Measurements from ENCODE around the gene FSTL1.
"Not testable (repeated sequence)": the region's sequence is repeated elsewhere in the genome, so short reads cannot be mapped to it uniquely, and the experiment has no call there.

Gene FSTL1

GRCh38 chr3:120410541-120410940, 40.3 kb downstream of the FSTL1 start:
- DNase-seq = no peak

DNA sequence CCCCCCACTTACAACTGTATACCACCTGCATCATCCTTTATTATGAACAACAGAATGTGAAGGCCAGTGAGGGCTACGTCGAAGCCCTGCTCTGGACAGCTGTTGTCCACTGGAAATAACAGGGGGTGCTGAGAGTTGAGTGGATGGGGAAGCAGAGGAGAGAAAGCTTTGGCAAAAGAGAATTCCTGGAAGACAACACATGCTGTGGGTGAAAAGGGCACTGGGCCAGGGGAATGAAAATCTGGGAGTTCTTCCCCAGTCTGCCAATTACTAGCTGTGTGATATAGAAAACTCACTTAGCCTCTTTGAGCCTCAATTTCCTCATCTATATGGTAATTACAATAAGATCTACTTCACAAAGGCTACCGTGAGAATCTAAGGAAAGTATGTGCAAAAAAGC, 40.7 kb downstream of the FSTL1 start:
- no peak for DNase-seq

- no peak for DNase-seq
These were observed 43.1 kb downstream of the FSTL1 start for GRCh38 chr3:120407508-120408287.

GRCh38 chr3:120404876-120405275, 45.9 kb downstream of the FSTL1 start:
- no peak for DNase-seq

DNA sequence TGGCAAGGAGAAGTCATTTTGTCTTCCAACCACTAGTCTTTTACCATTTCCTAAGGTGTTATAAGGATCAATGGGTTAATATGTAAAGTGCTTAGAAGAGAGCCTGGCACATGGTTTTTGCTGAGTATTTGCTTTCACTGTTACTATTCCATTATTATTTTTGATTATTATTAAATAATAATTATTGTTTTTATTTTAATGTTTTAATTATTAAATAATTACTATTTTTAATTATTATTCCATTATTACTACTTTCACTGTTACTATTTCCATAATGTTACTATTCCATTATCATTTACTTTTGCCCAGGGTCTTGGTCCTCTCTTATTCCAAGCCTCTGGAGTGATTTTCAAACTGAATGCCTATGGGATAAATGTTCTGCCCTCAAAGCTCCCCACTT, 48.5 kb downstream of the FSTL1 start:
- no peak for DNase-seq

GRCh38 chr3:120399372-120399771, 51.4 kb downstream of the FSTL1 start:
- no peak for DNase-seq

GRCh38 chr3:120396469-120396868, 54.3 kb downstream of the FSTL1 start:
- no peak for DNase-seq

DNA sequence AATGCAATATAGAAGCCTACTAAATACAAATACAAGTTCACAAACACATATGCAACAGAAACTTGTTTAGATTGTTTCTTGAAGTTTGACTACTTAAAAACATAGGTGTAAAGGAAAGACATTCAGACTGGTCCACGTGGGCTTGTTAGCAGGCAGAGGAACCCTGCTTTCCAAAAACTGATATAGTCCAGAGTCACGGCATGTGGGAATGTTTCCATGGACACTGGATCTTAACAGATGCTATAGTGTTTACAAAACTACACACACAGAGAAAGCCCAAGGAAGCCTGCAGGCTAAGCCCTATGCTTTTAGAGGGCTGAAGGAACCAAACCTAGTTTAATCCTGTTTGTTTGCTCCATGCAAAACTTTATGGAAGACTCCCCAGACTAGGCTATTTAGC, 56.4 kb downstream of the FSTL1 start:
- DNase-seq = no peak

- no peak for DNase-seq
These were observed 57.0 kb downstream of the FSTL1 start for GRCh38 chr3:120393761-120394160.

GRCh38 chr3:120393243-120393642, 57.5 kb downstream of the FSTL1 start:
- no peak for DNase-seq

- DNase-seq = no peak
These were observed 67.8 kb downstream of the FSTL1 start for GRCh38 chr3:120382941-120383447.

DNA sequence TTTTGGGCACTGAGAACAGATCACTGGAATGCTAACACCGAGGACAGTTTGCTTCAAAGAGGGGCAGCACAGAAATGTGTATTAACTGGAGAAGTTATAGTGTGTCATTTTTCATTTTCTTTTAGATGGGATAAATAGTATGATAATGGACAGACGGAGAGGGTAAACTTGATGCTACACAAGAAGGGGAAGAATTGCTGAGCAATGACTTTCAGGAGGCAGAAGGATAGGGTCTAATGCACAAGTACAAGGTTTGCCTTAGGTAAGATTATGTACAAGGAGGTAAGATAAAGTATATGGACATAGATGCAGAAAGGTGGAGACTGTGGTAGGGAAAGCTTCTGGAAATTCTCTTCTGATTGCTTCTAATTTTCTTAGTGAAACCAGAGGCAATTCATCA, 69.3 kb downstream of the FSTL1 start:
- no peak for DNase-seq

GRCh38 chr3:120377948-120378347, 72.8 kb downstream of the FSTL1 start:
- DNase-seq = not testable (repeated sequence)

DNA sequence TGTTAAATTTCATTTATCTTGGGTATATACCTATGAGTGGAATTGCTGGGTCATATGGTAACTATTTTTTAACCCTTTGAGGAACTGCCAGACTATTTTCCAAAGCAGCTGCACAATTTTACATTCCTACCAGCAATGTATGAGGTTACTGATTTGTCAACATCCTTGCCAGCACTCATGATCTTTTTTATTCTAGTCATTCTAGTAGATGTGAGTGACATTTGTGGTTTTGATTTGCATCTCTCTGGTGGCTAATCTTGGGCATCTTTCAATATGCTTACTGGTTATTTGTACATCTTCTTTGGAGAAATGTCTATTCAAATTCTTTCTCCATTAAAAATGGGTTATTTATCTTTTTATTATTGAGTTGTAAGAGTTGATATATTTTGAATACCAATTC, 80.3 kb downstream of the FSTL1 start:
- no peak for DNase-seq

DNA sequence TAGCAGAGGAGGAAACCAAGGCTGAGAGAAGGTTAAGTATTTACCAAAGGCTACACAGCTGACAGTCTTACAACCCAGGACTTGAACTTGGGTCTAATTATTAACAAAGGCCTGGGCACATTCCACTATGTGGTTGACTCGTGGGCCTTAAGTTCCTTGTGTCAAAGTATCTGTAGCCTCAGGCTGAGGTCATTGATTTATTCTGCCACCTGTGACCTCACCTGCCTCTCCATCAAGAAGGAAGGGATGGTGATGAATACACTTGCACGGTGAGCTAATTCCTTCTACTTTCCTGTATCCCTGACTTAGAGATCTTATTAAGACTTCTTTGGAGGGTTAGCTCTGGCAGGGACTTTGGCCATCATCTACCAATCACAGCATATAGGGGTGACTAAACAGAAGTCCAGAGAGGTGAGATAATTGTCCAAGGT, 81.7 kb downstream of the FSTL1 start:
- DNase-seq = no peak

DNA sequence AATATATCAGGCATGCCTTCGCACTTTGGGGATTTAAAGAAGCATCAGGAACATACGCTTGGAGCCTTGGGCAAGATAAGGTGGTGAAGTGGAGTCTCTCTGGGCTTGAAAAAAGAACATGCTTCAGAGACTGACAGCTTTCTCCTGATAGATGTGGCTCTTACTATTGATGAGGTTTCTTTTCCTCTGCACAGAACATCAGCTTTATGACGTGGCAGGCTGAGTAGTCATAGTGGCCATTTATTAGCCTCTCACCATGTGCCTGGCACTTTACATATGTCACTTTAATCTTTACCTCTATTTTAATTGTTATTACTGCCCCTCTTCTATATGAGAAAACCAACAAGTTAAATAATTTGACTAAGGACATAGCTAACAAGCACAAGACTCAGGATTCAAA, 82.6 kb downstream of the FSTL1 start:
- DNase-seq = no peak

DNA sequence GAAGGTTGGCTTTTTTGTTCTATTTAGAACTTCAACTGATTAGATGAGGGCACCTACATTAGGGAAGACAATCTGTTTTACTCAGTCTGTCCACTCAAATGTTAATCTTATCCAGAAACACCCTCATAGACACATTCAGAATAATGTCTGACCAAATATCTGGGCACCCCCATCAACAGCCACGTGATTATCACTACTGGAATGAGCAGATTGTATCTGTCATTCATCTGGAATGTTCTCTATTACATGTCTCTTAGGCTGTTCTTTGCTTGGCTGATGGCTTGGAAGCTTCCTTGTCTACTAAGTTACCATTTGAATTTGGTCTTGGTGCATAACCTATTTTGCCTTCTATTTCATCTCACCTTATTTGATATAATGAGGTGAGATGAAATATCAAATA, 86.0 kb downstream of the FSTL1 start:
- DNase-seq = no peak

DNA sequence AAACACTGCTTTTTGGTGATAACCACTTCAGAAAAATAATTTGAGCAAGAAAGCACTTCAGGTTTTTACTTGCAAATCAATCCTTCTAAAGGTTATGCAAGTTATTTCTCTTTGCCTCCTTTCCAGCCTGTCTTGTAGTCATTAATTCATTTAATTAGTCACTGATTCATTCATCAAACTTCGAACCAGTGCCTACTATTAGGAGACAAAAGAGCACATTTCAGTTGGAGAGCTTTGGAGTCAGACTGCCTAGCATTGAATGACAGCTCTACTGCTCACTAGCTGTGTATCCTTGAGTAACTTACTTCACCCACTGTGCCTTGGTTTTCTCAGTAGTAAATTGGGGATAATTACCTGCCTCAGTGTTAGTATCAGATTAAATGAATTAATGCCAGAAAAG, 86.7 kb downstream of the FSTL1 start:
- no peak for DNase-seq

DNA sequence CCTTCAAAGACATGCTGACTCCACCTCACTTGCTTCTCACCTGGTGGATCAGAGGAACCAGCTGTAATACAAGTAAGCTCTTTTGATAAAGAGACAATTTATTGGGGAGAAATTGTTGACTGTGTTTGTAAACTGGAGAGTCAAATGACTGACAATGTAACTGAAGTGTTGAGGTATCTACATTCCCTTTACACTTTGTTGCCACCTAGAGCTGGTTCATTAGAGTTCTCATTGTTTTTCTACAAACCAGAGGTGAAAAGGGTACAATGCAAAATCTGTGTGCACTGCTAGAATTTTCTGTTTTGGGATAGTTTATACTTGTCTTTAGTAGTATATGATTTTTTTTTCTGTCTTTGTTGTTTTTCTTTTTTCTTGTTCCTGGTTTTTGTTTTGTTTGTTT, 93.0 kb downstream of the FSTL1 start:
- no peak for DNase-seq

- DNase-seq = no peak
These were observed 95.3 kb downstream of the FSTL1 start for GRCh38 chr3:120355486-120355885.

DNA sequence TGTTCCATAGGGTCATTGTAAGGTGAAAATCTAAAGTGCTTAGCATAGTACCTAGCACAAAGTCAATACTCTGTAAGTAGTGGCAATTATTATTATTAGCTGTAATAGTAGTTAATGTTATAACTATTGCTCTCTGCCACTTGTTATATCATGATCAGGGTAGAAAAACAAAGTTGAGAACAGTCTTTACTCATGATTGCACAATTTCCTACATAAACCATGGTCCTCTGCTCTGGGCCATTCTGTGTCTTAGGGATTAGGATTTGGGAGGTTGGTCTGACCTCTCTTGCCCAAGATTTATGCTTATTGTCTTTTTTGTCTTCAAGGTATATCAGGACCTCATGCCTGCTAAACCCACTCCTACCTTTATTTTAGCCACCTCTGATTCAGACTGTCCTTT, 97.3 kb downstream of the FSTL1 start:
- no peak for DNase-seq

DNA sequence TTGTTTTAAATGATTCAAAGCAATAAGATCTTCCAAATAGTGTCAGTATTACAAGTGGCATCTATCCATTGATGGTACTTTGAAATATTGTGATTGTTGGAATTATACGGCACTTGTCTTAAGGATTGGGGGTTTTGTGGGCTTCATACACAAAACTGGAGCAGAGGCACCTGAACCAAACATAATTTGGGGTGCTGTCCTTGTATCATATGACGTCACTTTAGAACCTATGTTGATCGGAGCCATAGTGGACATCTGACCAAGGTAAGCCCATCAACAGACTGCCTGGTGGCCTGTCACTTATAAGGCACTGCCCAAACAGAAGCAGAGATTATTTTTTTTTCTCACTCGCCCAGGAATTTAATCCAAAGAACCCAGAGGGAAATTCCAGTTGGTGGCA, 98.8 kb downstream of the FSTL1 start:
- DNase-seq = no peak

DNA sequence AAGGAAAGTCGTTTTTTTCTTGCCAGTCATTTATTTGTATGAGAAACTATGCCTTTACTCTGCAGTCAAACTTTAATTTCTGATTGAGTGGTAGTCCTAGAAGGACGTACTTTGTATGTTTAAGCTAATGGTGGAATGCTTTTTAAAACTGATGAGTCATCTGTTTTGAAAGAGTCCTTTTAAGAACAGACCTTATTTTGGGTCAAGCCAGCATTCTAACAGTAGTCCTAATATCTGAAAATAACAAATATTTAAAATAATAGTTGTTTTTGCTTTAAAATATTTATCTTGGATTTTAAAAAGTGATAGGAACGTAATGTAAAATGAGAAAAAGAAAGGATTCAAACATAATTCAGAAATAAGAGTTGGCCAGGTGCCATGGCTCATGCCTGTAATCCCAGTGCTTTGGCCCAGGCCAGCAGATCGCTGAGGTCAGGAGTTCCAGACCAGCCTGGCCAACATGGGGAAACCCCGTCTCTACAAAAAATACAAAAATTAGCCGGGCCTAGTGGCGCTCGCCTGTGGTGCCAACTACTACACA, 100.3 kb downstream of the FSTL1 start:
- DNase-seq = no peak

DNA sequence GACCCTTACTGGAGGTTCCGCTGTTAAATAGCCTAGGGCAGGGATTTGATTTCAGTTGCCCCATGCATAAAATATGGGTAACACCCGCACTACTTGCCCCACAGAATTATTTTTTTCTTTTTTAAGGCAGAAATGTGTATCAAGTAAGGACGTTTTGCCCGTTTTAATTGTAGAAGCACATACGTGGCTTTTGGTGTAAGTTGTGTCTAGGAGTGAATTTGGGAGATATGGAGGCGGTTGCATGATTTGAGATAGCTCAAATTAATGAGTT, 101.0 kb downstream of the FSTL1 start:
- no peak for DNase-seq

All from CD4-positive, alpha-beta T cell treated with Interleukin-1 beta for 1 hour (primary cell).